HS-27A (cell line): ENCODE data around the gene STK24.

Source experiments
- DNase-seq: peaks from one replicate; pipeline ENCODE4 v3.0.0-alpha.2; 2012; ENCODE audit warnings: low read depth, missing footprints

Gene STK24

GRCh38 chr13:98509271-98510155 lies 67.4 kb downstream of the STK24 start:
- peak; percentile 53 for DNase-seq

- no peak for DNase-seq
These were observed 68.2 kb downstream of the STK24 start for GRCh38 chr13:98508685-98509084.

GRCh38 chr13:98508280-98508679 lies 68.6 kb downstream of the STK24 start:
- no peak for DNase-seq

- DNase-seq = no peak
These were observed 69.6 kb downstream of the STK24 start for GRCh38 chr13:98507282-98507797.

GRCh38 chr13:98506728-98507230 lies 70.1 kb downstream of the STK24 start:
- DNase-seq = no peak

- no peak for DNase-seq
These were observed 70.6 kb downstream of the STK24 start for GRCh38 chr13:98506322-98506721.

GRCh38 chr13:98505217-98505616 lies 71.7 kb downstream of the STK24 start:
- no peak for DNase-seq

GRCh38 chr13:98504371-98504963 lies 72.4 kb downstream of the STK24 start:
- DNase-seq = no peak

GRCh38 chr13:98504029-98504351 lies 72.9 kb downstream of the STK24 start:
- DNase-seq = no peak

- no peak for DNase-seq
These were observed 73.5 kb downstream of the STK24 start for GRCh38 chr13:98503175-98504028.

GRCh38 chr13:98500963-98501421 lies 75.9 kb downstream of the STK24 start:
- DNase-seq = no peak

GRCh38 chr13:98496966-98497365 lies 79.9 kb downstream of the STK24 start:
- DNase-seq = no peak

GRCh38 chr13:98496479-98496791 lies 80.5 kb downstream of the STK24 start:
- DNase-seq = no peak

GRCh38 chr13:98495627-98496478 lies 81.1 kb downstream of the STK24 start:
- no peak for DNase-seq

GRCh38 chr13:98494769-98495168 lies 82.1 kb downstream of the STK24 start:
- DNase-seq = no peak

GRCh38 chr13:98493042-98493712 lies 83.7 kb downstream of the STK24 start:
- DNase-seq = no peak

GRCh38 chr13:98492335-98493041 lies 84.4 kb downstream of the STK24 start:
- no peak for DNase-seq

GRCh38 chr13:98490866-98491265 lies 86.0 kb downstream of the STK24 start:
- DNase-seq = no peak

GRCh38 chr13:98490195-98490836 lies 86.6 kb downstream of the STK24 start:
- DNase-seq = no peak
